Ishikawa (cell line): ENCODE measurements around the gene SLAIN2.

Experiments
- CEBPB ChIP-seq: IDR thresholded peaks from 2 replicates; pipeline ENCODE4 v1.6.1; 2012
- CREB1 ChIP-seq: IDR thresholded peaks from 2 replicates; pipeline ENCODE4 v1.6.1; 2012; ENCODE audit warnings: low read depth
- EGR1 ChIP-seq: IDR thresholded peaks from 2 replicates; pipeline ENCODE4 v1.6.1; 2012
- EP300 ChIP-seq: IDR thresholded peaks from 2 replicates; pipeline ENCODE4 v1.6.1; 2012; ENCODE audit warnings: borderline replicate concordance
- FOXM1 ChIP-seq: IDR thresholded peaks from 2 replicates; pipeline ENCODE4 v1.6.1; 2012; ENCODE audit warnings: low read depth, borderline replicate concordance
- MAX ChIP-seq: IDR thresholded peaks from 2 replicates; pipeline ENCODE4 v1.6.1; 2012
- NFIC ChIP-seq: IDR thresholded peaks from 2 replicates; pipeline ENCODE4 v1.6.1; 2012
- RAD21 ChIP-seq: IDR thresholded peaks from 2 replicates; pipeline ENCODE4 v1.6.1; 2012; ENCODE audit warnings: low read depth
- REST ChIP-seq: IDR thresholded peaks from 2 replicates; pipeline ENCODE4 v1.6.1; 2012; ENCODE audit warnings: low read depth, mild to moderate bottlenecking
- TAF1 ChIP-seq: IDR thresholded peaks from 2 replicates; pipeline ENCODE4 v1.6.1; 2012; ENCODE audit warnings: low read depth, mild to moderate bottlenecking
- TCF12 ChIP-seq: IDR thresholded peaks from 2 replicates; pipeline ENCODE4 v1.6.1; 2012; ENCODE audit warnings: low read depth
- TEAD4 ChIP-seq: IDR thresholded peaks from 2 replicates; pipeline ENCODE4 v1.6.1; 2012
- USF1 ChIP-seq: IDR thresholded peaks from 2 replicates; pipeline ENCODE4 v1.6.1; 2012
- YY1 ChIP-seq: IDR thresholded peaks from 2 replicates; pipeline ENCODE4 v1.6.1; 2012; ENCODE audit warnings: low read depth
- ZBTB7A ChIP-seq: IDR thresholded peaks from 2 replicates; pipeline ENCODE4 v1.6.1; 2012; ENCODE audit warnings: low read depth

The SLAIN2 gene

GRCh38 chr4:48372272-48372671, 30.9 kb downstream of the SLAIN2 start:
- TF ChIP-seq CREB1 (no peak), REST (no peak), TAF1 (no peak), TCF12 (no peak), NFIC (no peak), RAD21 (no peak), TEAD4 (no peak), YY1 (no peak), USF1 (no peak), EP300 (no peak), ZBTB7A (no peak), MAX (no peak), CEBPB (no peak), EGR1 (no peak), FOXM1 (no peak)

GRCh38 chr4:48375651-48376304, 34.4 kb downstream of the SLAIN2 start:
- TF ChIP-seq EP300 (no peak), CEBPB (peak; percentile 30; the same call in 1 of the 2 replicates)

GRCh38 chr4:48379587-48380180, 38.4 kb downstream of the SLAIN2 start:
- TF ChIP-seq ZBTB7A (no peak), CEBPB (no peak), TAF1 (no peak), TCF12 (no peak), REST (no peak), CREB1 (no peak), RAD21 (no peak), YY1 (no peak), NFIC (no peak), FOXM1 (no peak), MAX (no peak), EGR1 (no peak), USF1 (no peak)

- TF ChIP-seq ZBTB7A (no peak), NFIC (no peak), USF1 (no peak), RAD21 (no peak), TEAD4 (no peak), YY1 (no peak), FOXM1 (no peak), EGR1 (no peak), REST (no peak), TAF1 (no peak), TCF12 (no peak), CREB1 (no peak), EP300 (no peak), CEBPB (no peak)
Observed at GRCh38 chr4:48380583-48381167, 39.3 kb downstream of the SLAIN2 start.
